Neural progenitor cell (in vitro differentiated cells): Measurements from ENCODE around the gene SWAP70. TPM values are rescaled to one million over a fixed set of nuclear protein-coding genes. Genes with fewer than 3 reads are reported as not detected.
A peak's percentile ranks its signal among the peaks of the same experiment; 100 is the strongest.
"Not testable (repeated sequence)": the region's sequence is repeated elsewhere in the genome, so short reads cannot be mapped to it uniquely, and the experiment has no call there.

Source experiments
- DNase-seq: peaks from one replicate; pipeline ENCODE4 v3.0.0-alpha.2; 2016; ENCODE audit warnings: low spot score
- H2AFZ ChIP-seq: fragments of 200-600 bp; sonication (generic); replicated peaks from 2 replicates; pipeline ENCODE4 v1.6.1; 2016; ENCODE audit warnings: antibody characterized with exemption
- H3F3A ChIP-seq: fragments of 200-600 bp; sonication (generic); 2 replicates; pipeline ENCODE4 v1.6.1; 2016; ENCODE audit warnings: antibody characterized with exemption, low read depth
- H3K27ac ChIP-seq: fragments of 200-600 bp; sonication (generic); 2 replicates; pipeline ENCODE4 v1.5.1; 2016; ENCODE audit warnings: mild to moderate bottlenecking
- H3K27me3 ChIP-seq: fragments of 200-600 bp; sonication (generic); 2 replicates; pipeline ENCODE4 v1.6.1; 2016; ENCODE audit warnings: mild to moderate bottlenecking, moderate library complexity
- H3K36me3 ChIP-seq: fragments of 200-600 bp; sonication (generic); 2 replicates; pipeline ENCODE4 v1.5.1; 2016
- H3K4me1 ChIP-seq: fragments of 200-600 bp; sonication (generic); 2 replicates; pipeline ENCODE4 v1.6.1; 2016; ENCODE audit warnings: mixed run types
- H3K4me2 ChIP-seq: fragments of 200-600 bp; sonication (generic); 2 replicates; pipeline ENCODE4 v1.6.1; 2016
- H3K4me3 ChIP-seq: fragments of 200-600 bp; sonication (generic); 2 replicates; pipeline ENCODE4 v1.5.1; 2016
- H3K79me2 ChIP-seq: fragments of 200-600 bp; sonication (generic); 2 replicates; pipeline ENCODE4 v1.6.1; 2016; ENCODE audit warnings: low read depth
- H3K9ac ChIP-seq: fragments of 200-600 bp; sonication (generic); 2 replicates; pipeline ENCODE4 v1.6.1; 2016
- H3K9me3 ChIP-seq: fragments of 200-600 bp; sonication (generic); 2 replicates; pipeline ENCODE4 v1.5.1; 2016; ENCODE audit warnings: low read depth
- H4K20me1 ChIP-seq: fragments of 200-600 bp; sonication (generic); 2 replicates; pipeline ENCODE4 v1.6.1; 2016; ENCODE audit warnings: low read depth
- H3K27ac Mint-ChIP-seq: 3 replicates; pipeline ENCODE4 v1.8.0; 2021; ENCODE audit warnings: mixed read lengths
- H3K27me3 Mint-ChIP-seq: 2 replicates; pipeline ENCODE4 v1.8.0; 2022; ENCODE audit warnings: low read depth, mild to moderate bottlenecking, inconsistent platforms, moderate library complexity, mixed read lengths; ENCODE audit not compliant: insufficient read depth
- H3K36me3 Mint-ChIP-seq: 3 replicates; pipeline ENCODE4 v1.8.0; 2021; ENCODE audit warnings: mixed read lengths
- H3K4me1 Mint-ChIP-seq: 3 replicates; pipeline ENCODE4 v1.8.0; 2021; ENCODE audit warnings: mixed read lengths
- H3K4me3 Mint-ChIP-seq: 3 replicates; pipeline ENCODE4 v1.8.0; 2021; ENCODE audit warnings: mild to moderate bottlenecking, moderate library complexity, mixed read lengths
- H3K9me3 Mint-ChIP-seq: 3 replicates; pipeline ENCODE4 v1.8.0; 2020; ENCODE audit warnings: mixed read lengths
- CTCF ChIP-seq: fragments of 200-600 bp; sonication (generic); IDR thresholded peaks from 2 replicates; pipeline ENCODE4 v1.5.1; 2017; ENCODE audit warnings: antibody characterized with exemption, mild to moderate bottlenecking
- EZH2 ChIP-seq: fragments of 200-600 bp; sonication (generic); IDR thresholded peaks from 2 replicates; pipeline ENCODE4 v1.6.1; 2017; ENCODE audit warnings: antibody characterized with exemption, mild to moderate bottlenecking, moderate library complexity
- EZH2phosphoT487 ChIP-seq: fragments of 200-600 bp; sonication (generic); IDR thresholded peaks from 2 replicates; pipeline ENCODE4 v1.6.1; 2017; ENCODE audit warnings: antibody characterized with exemption
- total RNA-seq: library from RNA; depleted of rRNA; stranded (reverse); fragments of >200 nt; gene quantifications from 2 replicates; pipeline ENCODE4 v1.2.3, GENCODE V29; 2015; ENCODE audit warnings: low replicate concordance

SWAP70 gene
- total RNA-seq, 1 donor from 2014 or later = 25.5 TPM

GRCh38 chr11:9693801-9694553 is 30.1 kb downstream of the SWAP70 start:
- Histone ChIP-seq H3K79me2 (peaks cover 36% of the 10 kb centered on the region), H3K9ac (no peak overlapping the region), H4K20me1 (peaks cover 8% of the 10 kb centered on the region), H3K36me3 (peaks cover 15% of the 10 kb centered on the region), H3K27ac (peak overlapping the region; percentile 35), H3K4me2 (no peak overlapping the region), H3K4me3 (no peak overlapping the region), H3K27me3 (no peaks in the 10 kb centered on the region), H3K4me1 (peaks cover 21% of the 10 kb centered on the region), H2AFZ (no peak overlapping the region), H3K9me3 (no peaks in the 10 kb centered on the region), H3F3A (peaks cover 10% of the 10 kb centered on the region)
- DNase-seq = no peak
- no peak for TF ChIP-seq EZH2
- TF ChIP-seq CTCF = peak; percentile 27
- Mint-ChIP-seq H3K4me3 (no peak overlapping the region), H3K36me3 (peaks cover 18% of the 10 kb centered on the region), H3K9me3 (no peaks in the 10 kb centered on the region), H3K27me3 (no peaks in the 10 kb centered on the region), H3K4me1 (no peaks in the 10 kb centered on the region), H3K27ac (no peak overlapping the region)

GRCh38 chr11:9695228-9695627 is 31.4 kb downstream of the SWAP70 start:
- not testable (repeated sequence) for H3K27me3 ChIP-seq, H3K27me3 Mint-ChIP-seq, H2AFZ ChIP-seq, H3F3A ChIP-seq, H3K4me2 ChIP-seq, H3K4me3 ChIP-seq, DNase-seq, H3K9ac ChIP-seq, H3K4me3 Mint-ChIP-seq, H3K27ac Mint-ChIP-seq, H3K27ac ChIP-seq, H3K9me3 ChIP-seq, H4K20me1 ChIP-seq, H3K9me3 Mint-ChIP-seq, H3K4me1 Mint-ChIP-seq
- H3K36me3 Mint-ChIP-seq = peaks cover 18% of the 10 kb centered on the region
- Histone ChIP-seq H3K4me1 (peaks cover 11% of the 10 kb centered on the region), H3K79me2 (peaks cover 32% of the 10 kb centered on the region), H3K36me3 (peaks cover 15% of the 10 kb centered on the region)

GRCh38 chr11:9697766-9698165 is 33.9 kb downstream of the SWAP70 start:
- Mint-ChIP-seq H3K27me3 (no peaks in the 10 kb centered on the region), H3K9me3 (no peaks in the 10 kb centered on the region), H3K4me3 (no peak overlapping the region), H3K36me3 (peaks cover 18% of the 10 kb centered on the region), H3K27ac (no peak overlapping the region), H3K4me1 (peaks cover 8% of the 10 kb centered on the region)
- Histone ChIP-seq H3K79me2 (peaks cover 16% of the 10 kb centered on the region), H3K27me3 (no peaks in the 10 kb centered on the region), H4K20me1 (no peaks in the 10 kb centered on the region), H3K4me2 (no peak overlapping the region), H2AFZ (no peak overlapping the region), H3K9me3 (no peaks in the 10 kb centered on the region), H3K27ac (no peak overlapping the region), H3K36me3 (peaks cover 15% of the 10 kb centered on the region), H3K4me3 (no peak overlapping the region), H3K4me1 (peaks cover 11% of the 10 kb centered on the region), H3F3A (no peaks in the 10 kb centered on the region), H3K9ac (no peak overlapping the region)
- no peak for TF ChIP-seq EZH2
- no peak for TF ChIP-seq CTCF
- DNase-seq = no peak

- no peaks in the 10 kb centered on the region for H3K27me3 ChIP-seq
- no peaks in the 10 kb centered on the region for H3F3A ChIP-seq
- no peak overlapping the region for H3K27ac Mint-ChIP-seq
- H4K20me1 ChIP-seq = no peaks in the 10 kb centered on the region
- H3K4me3 Mint-ChIP-seq = no peak overlapping the region
- H3K9me3 ChIP-seq = no peaks in the 10 kb centered on the region
- H3K79me2 ChIP-seq = peaks cover 10% of the 10 kb centered on the region
- no peak overlapping the region for H3K4me2 ChIP-seq
- no peaks in the 10 kb centered on the region for H3K4me1 ChIP-seq
- no peak overlapping the region for H3K27ac ChIP-seq
- peaks cover 8% of the 10 kb centered on the region for H3K4me1 Mint-ChIP-seq
- no peak overlapping the region for H3K9ac ChIP-seq
- DNase-seq = no peak
- H3K4me3 ChIP-seq = no peak overlapping the region
- H3K36me3 Mint-ChIP-seq = peaks cover 6% of the 10 kb centered on the region
- H3K27me3 Mint-ChIP-seq = no peaks in the 10 kb centered on the region
- no peaks in the 10 kb centered on the region for H3K9me3 Mint-ChIP-seq
- peaks cover 10% of the 10 kb centered on the region for H3K36me3 ChIP-seq
- no peak overlapping the region for H2AFZ ChIP-seq
- TF ChIP-seq EZH2phosphoT487 = no peak
- no peak for TF ChIP-seq CTCF
- no peak for TF ChIP-seq EZH2
Measured at GRCh38 chr11:9700105-9700801, 36.4 kb downstream of the SWAP70 start.
